GM23338 (cell line): ENCODE measurements around the gene DUS2. TPM values are rescaled to one million over a fixed set of nuclear protein-coding genes. Genes with fewer than 3 reads are reported as not detected.

ENCODE experiments used
- ATAC-seq: fragments of 200-7000 bp; cut with Tn5 transposase; 3 replicates; pipeline ENCODE4 v1.9.1; 2020
- DNase-seq: peaks from one replicate; pipeline ENCODE4 v3.0.0-alpha.2; 2015; ENCODE audit warnings: low spot score
- H2AFZ ChIP-seq: fragments of 200-600 bp; sonication (generic); 2 replicates; pipeline ENCODE4 v1.8.0; 2016; ENCODE audit warnings: antibody characterized with exemption, mild to moderate bottlenecking, moderate library complexity
- H3F3A ChIP-seq: fragments of 200-600 bp; sonication (generic); replicated peaks from 2 replicates; pipeline ENCODE4 v1.8.0; 2017; ENCODE audit warnings: antibody characterized with exemption, mixed run types, low read depth
- H3K27ac ChIP-seq: fragments of 200-600 bp; sonication (generic); 2 replicates; pipeline ENCODE4 v1.6.1; 2016; ENCODE audit warnings: low read depth
- H3K27me3 ChIP-seq: fragments of 200-600 bp; sonication (generic); 2 replicates; pipeline ENCODE4 v1.8.0; 2016; ENCODE audit warnings: mild to moderate bottlenecking, mixed run types, moderate library complexity; ENCODE audit not compliant: insufficient read depth
- H3K36me3 ChIP-seq: fragments of 200-600 bp; sonication (generic); 2 replicates; pipeline ENCODE4 v1.8.0; 2016; ENCODE audit warnings: mild to moderate bottlenecking; ENCODE audit not compliant: insufficient read depth
- H3K4me1 ChIP-seq: fragments of 200-600 bp; sonication (generic); 2 replicates; pipeline ENCODE4 v1.8.0; 2016; ENCODE audit warnings: mild to moderate bottlenecking, moderate library complexity; ENCODE audit not compliant: insufficient read depth
- H3K4me2 ChIP-seq: fragments of 200-600 bp; sonication (generic); 2 replicates; pipeline ENCODE4 v1.7.1; 2017; ENCODE audit warnings: mixed run types
- H3K4me3 ChIP-seq: fragments of 200-600 bp; sonication (generic); 2 replicates; pipeline ENCODE4 v1.6.1; 2016; ENCODE audit warnings: mixed run types
- H3K79me2 ChIP-seq: fragments of 200-600 bp; sonication (generic); replicated peaks from 2 replicates; pipeline ENCODE4 v1.8.0; 2017; ENCODE audit warnings: mild to moderate bottlenecking; ENCODE audit not compliant: insufficient read depth
- H3K9me2 ChIP-seq: fragments of 200-600 bp; sonication (generic); 2 replicates; pipeline ENCODE4 v1.8.0; 2017; ENCODE audit not compliant: insufficient read depth
- H4K20me1 ChIP-seq: fragments of 200-600 bp; sonication (generic); replicated peaks from 2 replicates; pipeline ENCODE4 v1.8.0; 2017; ENCODE audit warnings: mild to moderate bottlenecking; ENCODE audit not compliant: insufficient read depth
- H3K27ac Mint-ChIP-seq: 2 replicates; pipeline ENCODE4 v1.8.0; 2020; ENCODE audit warnings: inconsistent platforms, mild to moderate bottlenecking, moderate library complexity, mixed read lengths
- H3K27me3 Mint-ChIP-seq: 3 replicates; pipeline ENCODE4 v1.8.0; 2022; ENCODE audit warnings: low read depth, mild to moderate bottlenecking, moderate library complexity, mixed read lengths, inconsistent platforms; ENCODE audit not compliant: insufficient read depth, poor library complexity
- H3K36me3 Mint-ChIP-seq: 3 replicates; pipeline ENCODE4 v1.8.0; 2021; ENCODE audit warnings: low read depth, mild to moderate bottlenecking, inconsistent platforms, moderate library complexity, mixed read lengths
- H3K4me1 Mint-ChIP-seq: 3 replicates; pipeline ENCODE4 v1.8.0; 2020; ENCODE audit warnings: mild to moderate bottlenecking, inconsistent platforms, mixed read lengths
- H3K4me3 Mint-ChIP-seq: 3 replicates; pipeline ENCODE4 v1.8.0; 2021; ENCODE audit warnings: moderate library complexity, mild to moderate bottlenecking, inconsistent platforms, mixed read lengths
- H3K9me3 Mint-ChIP-seq: 3 replicates; pipeline ENCODE4 v1.8.0; 2020; ENCODE audit warnings: moderate library complexity, mild to moderate bottlenecking, inconsistent platforms, mixed read lengths
- CREB1 ChIP-seq: fragments of 250-450 bp; sonication (Bioruptor Pico); IDR thresholded peaks from 2 replicates; pipeline ENCODE4 v1.5.0; 2020; ENCODE audit warnings: low read depth, mild to moderate bottlenecking, moderate library complexity
- CTCF ChIP-seq, 2 experiments: fragments of 200-600 bp in 1 of 2; sonication (generic) in 1 of 2; conservative IDR thresholded peaks; 2 replicates each; pipeline versions ENCODE4 v1.5.1 to v1.6.1; 2016 to 2017; ENCODE audit warnings: antibody characterized with exemption in 2 of 2, low read depth in 2 of 2, mild to moderate bottlenecking in 2 of 2, moderate library complexity in 1 of 2
- ETS1 ChIP-seq: IDR thresholded peaks from 2 replicates; pipeline ENCODE4 v1.6.1; 2016; ENCODE audit warnings: antibody characterized with exemption
- EZH2 ChIP-seq: fragments of 200-600 bp; sonication (generic); IDR thresholded peaks from one replicate; pipeline ENCODE4 v1.8.0; 2017; ENCODE audit warnings: antibody characterized with exemption, mild to moderate bottlenecking, low read depth; ENCODE audit not compliant: unreplicated experiment
- EZH2phosphoT487 ChIP-seq: fragments of 200-600 bp; sonication (generic); IDR thresholded peaks from one replicate; pipeline ENCODE4 v1.8.1; 2018; ENCODE audit warnings: antibody characterized with exemption; ENCODE audit not compliant: unreplicated experiment
- NANOG ChIP-seq: IDR thresholded peaks from 2 replicates; pipeline ENCODE4 v1.6.1; 2016; ENCODE audit warnings: antibody characterized with exemption, borderline replicate concordance
- POLR2AphosphoS5 ChIP-seq: IDR thresholded peaks from 2 replicates; pipeline ENCODE4 v1.6.1; 2016; ENCODE audit warnings: antibody characterized with exemption, low read depth
- REST ChIP-seq: IDR thresholded peaks from one replicate; pipeline ENCODE4 v1.6.1; 2018; ENCODE audit warnings: antibody characterized with exemption; ENCODE audit not compliant: unreplicated experiment
- ZNF114 ChIP-seq: fragments of 250-450 bp; sonication (Bioruptor Pico); IDR thresholded peaks from 2 replicates; pipeline ENCODE4 v1.5.0; 2020; ENCODE audit warnings: mild to moderate bottlenecking, moderate library complexity
- polyA plus RNA-seq: library from polyadenylated mRNA; unstranded; fragments of >200 nt; fragmentation: Nextera tagmentation; extraction: Ambion mirVana; gene quantifications from 2 replicates; pipeline ENCODE4 v1.2.1, GENCODE V29; 2016
- total RNA-seq: library from RNA; depleted of rRNA; stranded (reverse); fragments of >200 nt; shearing (Covaris generic); gene quantifications from 2 replicates; pipeline ENCODE4 v1.2.3, GENCODE V29; 2014

Gene DUS2
- total and polyA plus RNA-seq, 2 experiments from 2014 or later: 13.3 to 26.4 TPM

- TF ChIP-seq CTCF (conservative IDR thresholded peaks at IDR 0.05; ENCODE audit: low read depth in 2 of 2): no peak
Measured at GRCh38 chr16:68065716-68066305, 42.7 kb downstream of the DUS2 start (continued).

GRCh38 chr16:68066763-68067162 lies 43.7 kb downstream of the DUS2 start:
- H2AFZ ChIP-seq: no peak overlapping the region
- no peak overlapping the region for H3K27ac ChIP-seq
- TF ChIP-seq ZNF114 (CRISPR knock-in tag) (no peak), ETS1 (no peak), REST (no peak), NANOG (no peak), POLR2AphosphoS5 (no peak), CREB1 (CRISPR knock-in tag) (no peak), CTCF (conservative IDR thresholded peaks at IDR 0.05; ENCODE audit: low read depth in 2 of 2) (no peak), EZH2 (no peak), EZH2phosphoT487 (no peak)
- peaks cover 6% of the 10 kb centered on the region; the same call in 1 of the 2 replicates for H4K20me1 ChIP-seq
- ATAC-seq (no peak), DNase-seq (no peak)
- H3F3A ChIP-seq: peaks cover 3% of the 10 kb centered on the region; the same call in 1 of the 2 replicates
- H3K9me3 Mint-ChIP-seq: no peaks in the 10 kb centered on the region; the same call in 2 of the 3 replicates
- peaks cover 4% of the 10 kb centered on the region for H3K27me3 Mint-ChIP-seq
- no peaks in the 10 kb centered on the region for H3K4me1 ChIP-seq
- H3K27ac Mint-ChIP-seq: no peak overlapping the region
- no peaks in the 10 kb centered on the region for H3K79me2 ChIP-seq
- no peaks in the 10 kb centered on the region for H3K36me3 ChIP-seq
- H3K9me2 ChIP-seq: no peaks in the 10 kb centered on the region
- H3K4me2 ChIP-seq: no peak overlapping the region
- H3K27me3 ChIP-seq: no peaks in the 10 kb centered on the region
- no peak overlapping the region for H3K4me3 Mint-ChIP-seq
- no peak overlapping the region for H3K4me3 ChIP-seq
- H3K36me3 Mint-ChIP-seq: peaks cover 25% of the 10 kb centered on the region
- H3K4me1 Mint-ChIP-seq: peaks cover 3% of the 10 kb centered on the region; the same call in 2 of the 3 replicates
